Activated CD8-positive, alpha-beta T cell treated with anti-CD3 and anti-CD28 coated beads for 36 hours (primary cell): Measurements from ENCODE around the gene EFEMP1. TPM values are rescaled to one million over a fixed set of nuclear protein-coding genes. Genes with fewer than 3 reads are reported as not detected.

ENCODE experiments used
- ATAC-seq: fragments of 200-7000 bp; cut with Tn5 transposase; one replicate; pipeline ENCODE4 v1.10.0; 2021; ENCODE audit warnings: mild to moderate bottlenecking, moderate library complexity
- CTCF ChIA-PET: fragments of 350-600 bp; sonication (Branson Sonifier 250); formaldehyde crosslinking; loops from one replicate; lab custom pipeline; 2021; ENCODE audit warnings: antibody characterized with exemption; lab: Charles Lee
- POLR2A ChIA-PET: fragments of 350-600 bp; sonication (Branson Sonifier 250); formaldehyde crosslinking; loops from one replicate; lab custom pipeline; 2021; ENCODE audit warnings: antibody characterized with exemption; lab: Charles Lee
- DNase-seq: peaks from one replicate; pipeline ENCODE4 v3.0.0-alpha.2; 2020
- H3K27ac Mint-ChIP-seq: one replicate; pipeline ENCODE4 v1.8.0; 2021; ENCODE audit warnings: mild to moderate bottlenecking, mixed read lengths
- H3K27me3 Mint-ChIP-seq: one replicate; pipeline ENCODE4 v1.8.0; 2021; ENCODE audit warnings: mixed read lengths
- H3K36me3 Mint-ChIP-seq: one replicate; pipeline ENCODE4 v1.8.0; 2021; ENCODE audit warnings: low read depth, mixed read lengths
- H3K4me1 Mint-ChIP-seq: one replicate; pipeline ENCODE4 v1.8.0; 2021; ENCODE audit warnings: low read depth, mixed read lengths
- H3K4me3 Mint-ChIP-seq: one replicate; pipeline ENCODE4 v1.8.0; 2021; ENCODE audit warnings: mild to moderate bottlenecking, moderate library complexity, mixed read lengths
- H3K9me3 Mint-ChIP-seq: one replicate; pipeline ENCODE4 v1.8.0; 2021; ENCODE audit warnings: mixed read lengths
- intact Hi-C: fragments of 100-400 bp; cut with micrococcal nuclease; formaldehyde crosslinking; loops from one replicate; pipeline ENCODE4 v1.10.0; 2022
- total RNA-seq, 2 experiments: library from RNA; stranded (reverse); gene quantifications; one replicate each; pipeline ENCODE4 v1.2.3, GENCODE V29; 2021
- TF ChIP-seq, protein P1 (sequence below): fragments of 200-600 bp; IDR thresholded peaks from one replicate; pipeline ENCODE4 v1.8.0; 2022; ENCODE audit warnings: antibody characterized with exemption, mild to moderate bottlenecking

EFEMP1 gene
- total RNA-seq, 2 experiments from 2014 or later = not detected

DNA sequence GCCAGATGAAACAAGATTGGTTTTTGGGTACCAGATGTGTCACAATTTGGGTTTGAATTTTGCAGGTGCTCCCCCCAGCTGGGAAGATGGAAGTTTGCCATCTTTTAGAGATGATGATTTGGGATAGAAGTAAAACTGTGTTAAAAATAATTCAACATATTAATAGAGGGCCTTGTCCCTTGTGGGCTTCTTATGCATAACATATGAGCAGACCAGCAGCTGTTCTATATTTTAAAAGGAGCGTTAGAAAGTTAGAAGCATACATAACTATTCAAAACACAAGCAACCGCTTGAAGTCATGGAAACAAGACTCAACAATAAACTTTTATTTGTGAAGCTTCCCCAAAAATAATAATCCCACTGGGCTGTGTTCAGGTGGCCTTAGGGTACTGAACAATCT, 62.8 kb downstream of the EFEMP1 start:
- intact Hi-C loops = no loop called here
- ATAC-seq (no peak), DNase-seq (no peak)
- CTCF ChIA-PET = no interaction called here
- no peaks in the 10 kb centered on the region for H3K9me3 Mint-ChIP-seq
- POLR2A ChIA-PET = no interaction called here
- no peaks in the 10 kb centered on the region for H3K4me1 Mint-ChIP-seq
- no peaks in the 10 kb centered on the region for H3K36me3 Mint-ChIP-seq
- TF ChIP-seq, protein P1, sequence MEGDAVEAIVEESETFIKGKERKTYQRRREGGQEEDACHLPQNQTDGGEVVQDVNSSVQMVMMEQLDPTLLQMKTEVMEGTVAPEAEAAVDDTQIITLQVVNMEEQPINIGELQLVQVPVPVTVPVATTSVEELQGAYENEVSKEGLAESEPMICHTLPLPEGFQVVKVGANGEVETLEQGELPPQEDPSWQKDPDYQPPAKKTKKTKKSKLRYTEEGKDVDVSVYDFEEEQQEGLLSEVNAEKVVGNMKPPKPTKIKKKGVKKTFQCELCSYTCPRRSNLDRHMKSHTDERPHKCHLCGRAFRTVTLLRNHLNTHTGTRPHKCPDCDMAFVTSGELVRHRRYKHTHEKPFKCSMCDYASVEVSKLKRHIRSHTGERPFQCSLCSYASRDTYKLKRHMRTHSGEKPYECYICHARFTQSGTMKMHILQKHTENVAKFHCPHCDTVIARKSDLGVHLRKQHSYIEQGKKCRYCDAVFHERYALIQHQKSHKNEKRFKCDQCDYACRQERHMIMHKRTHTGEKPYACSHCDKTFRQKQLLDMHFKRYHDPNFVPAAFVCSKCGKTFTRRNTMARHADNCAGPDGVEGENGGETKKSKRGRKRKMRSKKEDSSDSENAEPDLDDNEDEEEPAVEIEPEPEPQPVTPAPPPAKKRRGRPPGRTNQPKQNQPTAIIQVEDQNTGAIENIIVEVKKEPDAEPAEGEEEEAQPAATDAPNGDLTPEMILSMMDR = no peak
- no peak overlapping the region for H3K27ac Mint-ChIP-seq
- H3K27me3 Mint-ChIP-seq = no peaks in the 10 kb centered on the region
- no peak overlapping the region for H3K4me3 Mint-ChIP-seq

DNA sequence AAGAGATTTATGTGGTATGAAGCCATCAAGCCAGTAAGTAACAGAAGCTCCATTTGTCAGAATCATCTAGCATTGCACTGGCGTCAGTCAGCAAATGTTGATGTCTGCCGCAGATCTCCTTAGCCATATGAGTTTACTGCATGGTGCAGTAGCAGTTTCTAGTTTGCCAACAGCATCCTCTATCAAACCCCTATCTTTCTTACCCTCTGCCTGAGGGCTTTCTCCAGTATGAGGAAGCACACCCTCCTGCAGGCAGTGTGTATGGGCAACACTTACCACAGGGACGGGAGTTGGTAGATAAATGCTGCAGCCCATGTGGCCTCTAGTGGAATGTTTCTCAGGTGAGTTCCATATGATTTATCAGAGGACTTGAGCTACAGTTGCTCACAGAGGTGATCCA, 63.7 kb downstream of the EFEMP1 start:
- intact Hi-C loops = no loop called here
- no peaks in the 10 kb centered on the region for H3K36me3 Mint-ChIP-seq
- CTCF ChIA-PET = interaction anchor here (0.6 kb wide), 2 partner anchors 65 to 142 kb away, joined by 3 read pairs; no protein-coding TSS in a partner anchor
- H3K9me3 Mint-ChIP-seq = no peaks in the 10 kb centered on the region
- DNase-seq (no peak), ATAC-seq (no peak)
- H3K4me1 Mint-ChIP-seq = no peaks in the 10 kb centered on the region
- TF ChIP-seq, protein P1 = no peak
- H3K4me3 Mint-ChIP-seq = no peak overlapping the region
- POLR2A ChIA-PET = no interaction called here
- H3K27ac Mint-ChIP-seq = no peak overlapping the region
- H3K27me3 Mint-ChIP-seq = no peaks in the 10 kb centered on the region

- ATAC-seq (no peak), DNase-seq (no peak)
- intact Hi-C loops = no loop called here
- Mint-ChIP-seq H3K4me3 (no peak overlapping the region), H3K27ac (no peak overlapping the region), H3K4me1 (no peaks in the 10 kb centered on the region), H3K36me3 (no peaks in the 10 kb centered on the region), H3K9me3 (no peaks in the 10 kb centered on the region), H3K27me3 (no peaks in the 10 kb centered on the region)
- ChIA-PET CTCF (no interaction called here), POLR2A (no interaction called here)
- TF ChIP-seq, protein P1 = no peak
Measured at GRCh38 chr2:55857766-55858165, 65.8 kb downstream of the EFEMP1 start.

- TF ChIP-seq, protein P1 = no peak
- H3K27me3 Mint-ChIP-seq = no peaks in the 10 kb centered on the region
- ChIA-PET POLR2A (no interaction called here), CTCF (no interaction called here)
- no peak overlapping the region for H3K4me3 Mint-ChIP-seq
- ATAC-seq (no peak), DNase-seq (no peak)
- H3K4me1 Mint-ChIP-seq = no peaks in the 10 kb centered on the region
- intact Hi-C loops = no loop called here
- H3K9me3 Mint-ChIP-seq = no peaks in the 10 kb centered on the region
- no peak overlapping the region for H3K27ac Mint-ChIP-seq
- H3K36me3 Mint-ChIP-seq = no peaks in the 10 kb centered on the region
Measured at GRCh38 chr2:55856936-55857335, 66.6 kb downstream of the EFEMP1 start.

DNA sequence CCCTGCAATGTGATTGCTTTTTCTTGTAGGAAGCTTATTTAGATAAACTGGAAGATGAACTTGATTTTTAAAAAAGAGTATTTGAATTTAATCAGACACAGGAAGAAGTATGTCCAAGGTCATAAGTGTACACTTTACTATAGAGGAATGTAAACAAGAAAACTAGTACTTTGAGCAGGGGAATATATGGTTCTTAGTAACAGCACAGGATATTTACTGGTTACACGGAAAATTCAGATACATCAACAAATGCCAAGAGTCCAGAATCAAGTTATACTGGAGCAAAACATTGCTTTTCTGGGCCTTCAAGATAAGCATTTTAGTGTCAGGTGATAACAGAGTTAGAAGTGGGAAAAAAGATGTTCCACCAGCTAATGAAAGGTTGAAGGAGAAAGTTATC, 75.5 kb downstream of the EFEMP1 start:
- ATAC-seq (no peak), DNase-seq (no peak)
- H3K4me1 Mint-ChIP-seq = no peaks in the 10 kb centered on the region
- CTCF ChIA-PET = no interaction called here
- H3K9me3 Mint-ChIP-seq = no peaks in the 10 kb centered on the region
- intact Hi-C loops = no loop called here
- H3K27ac Mint-ChIP-seq = no peak overlapping the region
- H3K36me3 Mint-ChIP-seq = no peaks in the 10 kb centered on the region
- POLR2A ChIA-PET = interaction anchor here (0.7 kb wide), 1 partner anchor 139 kb away, joined by 3 read pairs; no protein-coding TSS in a partner anchor
- TF ChIP-seq, protein P1 = no peak
- H3K4me3 Mint-ChIP-seq = no peak overlapping the region
- no peaks in the 10 kb centered on the region for H3K27me3 Mint-ChIP-seq
